HG03196 (cell line): ENCODE results near the gene PPP6R2.

Source experiments
- ATAC-seq: cut with Tn5 transposase; IDR thresholded peaks from one replicate; pipeline ENCODE4 v1.9.1; 2021; ENCODE audit not compliant: unreplicated experiment

Gene PPP6R2

GRCh38 chr22:50342651-50343540 is at the start of gene PPP6R2:
PPP6R2 (plus strand) TSS chr22:50343327; CDS start chr22:50393909, 50,582 bp downstream.
- ATAC-seq: peak; percentile 60

GRCh38 chr22:50293441-50294318 is 49.4 kb upstream of the PPP6R2 start:
- ATAC-seq: no peak

- no peak for ATAC-seq
These were observed 48.8 kb upstream of the PPP6R2 start for GRCh38 chr22:50294319-50294656.

GRCh38 chr22:50296658-50297490 is 46.3 kb upstream of the PPP6R2 start:
- ATAC-seq: no peak

GRCh38 chr22:50297510-50298265 is 45.4 kb upstream of the PPP6R2 start:
- no peak for ATAC-seq

- no peak for ATAC-seq
These were observed 44.9 kb upstream of the PPP6R2 start for GRCh38 chr22:50298266-50298637.

GRCh38 chr22:50298937-50299784 is 44.0 kb upstream of the PPP6R2 start:
- ATAC-seq: no peak

GRCh38 chr22:50299785-50300619 is 43.1 kb upstream of the PPP6R2 start:
- no peak for ATAC-seq

- ATAC-seq: no peak
These were observed 42.4 kb upstream of the PPP6R2 start for GRCh38 chr22:50300620-50301257.

GRCh38 chr22:50301581-50301991 is 41.5 kb upstream of the PPP6R2 start:
- ATAC-seq: no peak

- no peak for ATAC-seq
These were observed 41.0 kb upstream of the PPP6R2 start for GRCh38 chr22:50302041-50302541.

GRCh38 chr22:50302564-50302963 is 40.6 kb upstream of the PPP6R2 start:
- no peak for ATAC-seq

GRCh38 chr22:50303515-50303847 is 39.6 kb upstream of the PPP6R2 start:
- no peak for ATAC-seq

GRCh38 chr22:50303848-50304527 is 39.1 kb upstream of the PPP6R2 start:
- ATAC-seq: no peak

GRCh38 chr22:50304528-50305392 is 38.4 kb upstream of the PPP6R2 start:
- no peak for ATAC-seq

GRCh38 chr22:50305393-50305922 is 37.7 kb upstream of the PPP6R2 start:
- ATAC-seq: no peak
